ENCODE results near the gene TFDP1. TPM values are rescaled to one million over a fixed set of nuclear protein-coding genes. Genes with fewer than 3 reads are reported as not detected.

TFDP1 gene
- total and polyA plus RNA-seq, 2 of the 4 experiments (the other 2 are of a cell fraction): 59.3 to 97.0 TPM

GRCh38 chr13:113589251-113589960 is 4.9 kb downstream of the TFDP1 start:
- H4K5ac ChIP-seq (ENCODE audit: low read depth, low read length): no peak overlapping the region
- no peak overlapping the region for H2BK120ac ChIP-seq (ENCODE audit: low read depth, low read length)
- H3K4ac ChIP-seq (ENCODE audit: low read depth, low read length): no peak overlapping the region
- H2AK5ac ChIP-seq (ENCODE audit: low read depth, low read length): no peak overlapping the region
- H3K14ac ChIP-seq (replicated peaks; ENCODE audit: low read depth, low read length): no peak overlapping the region
- no peak overlapping the region for H3K18ac ChIP-seq (ENCODE audit: low read depth, low read length)
- peaks cover 38% of the 10 kb centered on the region for H3K36me3 ChIP-seq (ENCODE audit: control insufficient read depth, insufficient read depth, low read length)
- H4K20me1 ChIP-seq (ENCODE audit: insufficient read depth, low read length): peaks cover 78% of the 10 kb centered on the region
- CTCF ChIA-PET: no interaction called here
- peaks cover 23% of the 10 kb centered on the region for H3K9me1 ChIP-seq (ENCODE audit: insufficient read depth, low read length)
- dilution Hi-C loops (cut with HindIII; ENCODE audit: low sequenced_read_pairs, unreplicated experiment): no loop called here
- POLR2A ChIA-PET (ENCODE audit: unreplicated experiment): no interaction called here
- intact Hi-C loops (cut with micrococcal nuclease): no loop called here
- H3K9me3 ChIP-seq (ENCODE audit: control insufficient read depth, insufficient read depth, low read length): no peaks in the 10 kb centered on the region
- H3K4me1 ChIP-seq (ENCODE audit: control insufficient read depth, insufficient read depth, low read length): peaks cover 6% of the 10 kb centered on the region
- no peak overlapping the region for H2BK15ac ChIP-seq (ENCODE audit: low read depth, low read length)
- H2AFZ ChIP-seq (replicated peaks; ENCODE audit: low read length, poor library complexity): peak overlapping the region; percentile 23
- H2BK5ac ChIP-seq (ENCODE audit: low read depth, low read length, poor library complexity, severe bottlenecking): no peak overlapping the region
- 90% methylated on average over 6 of the region's 18 CpGs; no CpG with 5 or more reads in 1 of the 2 experiments for WGBS, 2 experiments (ENCODE audit: extremely low coverage in 2 of 2, insufficient read length in 1 of 2)
- BruUV-seq (replicated peaks): no TSS peak
- no peak overlapping the region for H4K8ac ChIP-seq (ENCODE audit: low read depth in 2 of 2, low read length in 2 of 2)
- no peaks in the 10 kb centered on the region for H3K27me3 ChIP-seq (ENCODE audit: control insufficient read depth, insufficient read depth, low read length)
- in situ Hi-C loops (cut with MboI; ENCODE audit: low sequenced_read_pairs): no loop called here
- TF ChIP-seq CHD1 (IDR thresholded peaks at IDR 0.05; ENCODE audit: low read depth, low read length): no peak
- no peak for TF ChIP-seq RCOR1 (IDR thresholded peaks at IDR 0.05; ENCODE audit: insufficient replicate concordance, low read length)
- no peak for TF ChIP-seq RAD21 (IDR thresholded peaks at IDR 0.05; ENCODE audit: low read length)
- TF ChIP-seq FOS (IDR thresholded peaks at IDR 0.05; ENCODE audit: low read depth, low read length): no peak
- TF ChIP-seq, protein P1, sequence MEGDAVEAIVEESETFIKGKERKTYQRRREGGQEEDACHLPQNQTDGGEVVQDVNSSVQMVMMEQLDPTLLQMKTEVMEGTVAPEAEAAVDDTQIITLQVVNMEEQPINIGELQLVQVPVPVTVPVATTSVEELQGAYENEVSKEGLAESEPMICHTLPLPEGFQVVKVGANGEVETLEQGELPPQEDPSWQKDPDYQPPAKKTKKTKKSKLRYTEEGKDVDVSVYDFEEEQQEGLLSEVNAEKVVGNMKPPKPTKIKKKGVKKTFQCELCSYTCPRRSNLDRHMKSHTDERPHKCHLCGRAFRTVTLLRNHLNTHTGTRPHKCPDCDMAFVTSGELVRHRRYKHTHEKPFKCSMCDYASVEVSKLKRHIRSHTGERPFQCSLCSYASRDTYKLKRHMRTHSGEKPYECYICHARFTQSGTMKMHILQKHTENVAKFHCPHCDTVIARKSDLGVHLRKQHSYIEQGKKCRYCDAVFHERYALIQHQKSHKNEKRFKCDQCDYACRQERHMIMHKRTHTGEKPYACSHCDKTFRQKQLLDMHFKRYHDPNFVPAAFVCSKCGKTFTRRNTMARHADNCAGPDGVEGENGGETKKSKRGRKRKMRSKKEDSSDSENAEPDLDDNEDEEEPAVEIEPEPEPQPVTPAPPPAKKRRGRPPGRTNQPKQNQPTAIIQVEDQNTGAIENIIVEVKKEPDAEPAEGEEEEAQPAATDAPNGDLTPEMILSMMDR (conservative IDR thresholded peaks at IDR 0.05; ENCODE audit: low read depth, low read length): no peak
- no peak for TF ChIP-seq BHLHE40 (IDR thresholded peaks at IDR 0.05; ENCODE audit: low read depth, low read length)
- TF ChIP-seq, protein P2, sequence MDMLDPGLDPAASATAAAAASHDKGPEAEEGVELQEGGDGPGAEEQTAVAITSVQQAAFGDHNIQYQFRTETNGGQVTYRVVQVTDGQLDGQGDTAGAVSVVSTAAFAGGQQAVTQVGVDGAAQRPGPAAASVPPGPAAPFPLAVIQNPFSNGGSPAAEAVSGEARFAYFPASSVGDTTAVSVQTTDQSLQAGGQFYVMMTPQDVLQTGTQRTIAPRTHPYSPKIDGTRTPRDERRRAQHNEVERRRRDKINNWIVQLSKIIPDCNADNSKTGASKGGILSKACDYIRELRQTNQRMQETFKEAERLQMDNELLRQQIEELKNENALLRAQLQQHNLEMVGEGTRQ (IDR thresholded peaks at IDR 0.05; ENCODE audit: low read depth, low read length): no peak
- TF ChIP-seq CEBPB (IDR thresholded peaks at IDR 0.05; ENCODE audit: low read depth, low read length): no peak
- no peak for TF ChIP-seq NFE2L2 (IDR thresholded peaks at IDR 0.05; ENCODE audit: low read depth, low read length)
- no peak for TF ChIP-seq RFX5 (IDR thresholded peaks at IDR 0.05; ENCODE audit: low read depth, low read length)
- TF ChIP-seq MAFK (IDR thresholded peaks at IDR 0.05; ENCODE audit: low read depth, low read length): no peak
- no peak for TF ChIP-seq SMC3 (IDR thresholded peaks at IDR 0.05; ENCODE audit: low read depth, low read length)
- no peak for TF ChIP-seq POLR2A (IDR thresholded peaks at IDR 0.05; ENCODE audit: low read depth, low read length)
- H3K4me2 ChIP-seq (ENCODE audit: low read depth, low read length): no peak overlapping the region
- H3K23ac ChIP-seq (ENCODE audit: low read depth, low read length): no peak overlapping the region
- no peak for DNase-seq
- no peak for ATAC-seq (ENCODE audit: low read depth)
- H3K27ac ChIP-seq (ENCODE audit: insufficient read depth, low read length): no peak overlapping the region
- peaks cover 41 to 72% of the 10 kb centered on the region in 2 experiments for H3K79me1 ChIP-seq (ENCODE audit: low read depth in 1 of 2, low read length in 2 of 2)
- H2BK20ac ChIP-seq (ENCODE audit: low read depth, low read length): no peak overlapping the region
- peak overlapping the region; percentile 10 for H2AK9ac ChIP-seq (replicated peaks; ENCODE audit: low read depth, low read length, poor library complexity)
- H3K4me3 ChIP-seq (ENCODE audit: insufficient read depth, low read depth, low read length): no peak overlapping the region
- no peak overlapping the region for H3K56ac ChIP-seq (ENCODE audit: extremely low read depth, insufficient read depth, low read length)
- no peak overlapping the region for H3K9ac ChIP-seq (ENCODE audit: low read depth, low read length)
- H4K91ac ChIP-seq (ENCODE audit: insufficient read depth, low read depth, low read length): no peak overlapping the region
